Heart right ventricle (tissue), 16 donors: ENCODE results near the gene WDR41. TPM values are rescaled to one million over a fixed set of nuclear protein-coding genes. Genes with fewer than 3 reads are reported as not detected.

ENCODE experiments used
- ATAC-seq, 8 donors: fragments of 200-7000 bp; cut with Tn5 transposase; one replicate each; pipeline ENCODE4 v1.9.1; 2020; ENCODE audit warnings: mild to moderate bottlenecking in 8 of 8, moderate library complexity in 8 of 8, moderate number of reproducible peaks in 1 of 8
- DNase-seq, 2 donors: peaks; one replicate each; pipeline ENCODE4 v3.0.0-alpha.2; 2020
- H3K27ac ChIP-seq, 10 donors: fragments of 200-600 bp; sonication (generic) in 2 of 10; one replicate each; pipeline versions ENCODE4 v1.5.0 to v1.8.0; 2020 to 2022; ENCODE audit warnings: mild to moderate bottlenecking in 3 of 10
- H3K27me3 ChIP-seq, 7 donors: fragments of 200-600 bp; one replicate each; pipeline ENCODE4 v1.8.0; 2021 to 2022; ENCODE audit warnings: mild to moderate bottlenecking in 2 of 7
- H3K36me3 ChIP-seq, 9 donors: fragments of 200-600 bp; sonication (generic) in 1 of 9; one replicate each; pipeline versions ENCODE4 v1.5.0 to v1.8.0; 2020 to 2022; ENCODE audit warnings: mild to moderate bottlenecking in 2 of 9
- H3K4me1 ChIP-seq, 9 donors: fragments of 200-600 bp; sonication (generic) in 1 of 9; one replicate each; pipeline versions ENCODE4 v1.5.0 to v1.8.0; 2020 to 2022; ENCODE audit warnings: mild to moderate bottlenecking in 4 of 9
- H3K4me3 ChIP-seq, 10 donors: fragments of 200-600 bp; sonication (generic) in 2 of 10; one replicate each; pipeline versions ENCODE4 v1.5.0 to v1.8.0; 2020 to 2022; ENCODE audit warnings: mild to moderate bottlenecking in 7 of 10, moderate library complexity in 2 of 10
- H3K9me3 ChIP-seq, 11 donors: fragments of 200-600 bp in 10 of 11; sonication (generic) in 2 of 11; one replicate each; pipeline versions ENCODE4 v1.5.0 to v1.8.0; 2013 to 2022; ENCODE audit warnings: mild to moderate bottlenecking in 2 of 11, control low read depth in 1 of 11, moderate library complexity in 1 of 11
- CTCF ChIP-seq, 9 donors: fragments of 200-600 bp; sonication (generic) in 2 of 9; IDR thresholded peaks; one replicate each; pipeline versions ENCODE4 v1.5.0 to v1.8.0; 2021 to 2022; ENCODE audit warnings: antibody characterized with exemption in 9 of 9, mild to moderate bottlenecking in 5 of 9, moderate library complexity in 1 of 9
- WGBS, 2 donors: extraction: QIAGEN DNeasy Blood & Tissue Kit; methylation state at CpG; one replicate each; pipeline ENCODE4 v1.1.7; 2013; ENCODE audit warnings: inconsistent platforms in 1 of 2; 5-methylcytosine and 5-hydroxymethylcytosine counted together
- intact Hi-C, 10 donors: fragments of 100-400 bp; cut with DNase I; formaldehyde crosslinking; loops; one replicate each; pipeline versions ENCODE4 v1.11.1 to v1.14.2; 2022
- polyA plus RNA-seq, 2 donors: library from polyadenylated mRNA; stranded (reverse); fragments of 200-250 nt; gene quantifications; one replicate each; pipeline ENCODE4 v1.2.3, GENCODE V29; 2013
- total RNA-seq, 10 donors: library from RNA; stranded (reverse); fragmentation: NEBNext Ultra II Directional in 3 of 10; extraction: Animal tissue kit (Norgen Biotek cat#: 25700) in 3 of 10; gene quantifications; one replicate each; pipeline versions ENCODE4 v1.2.1 to v1.2.4, GENCODE V29; 2021 to 2023
- donor health status: Arrhythmogenic right ventricular cardiomyopathy.
- donor health status: ischemic (EF 13 %, LVEDD 7.1; RV severe dilation, severe dysfunction).
- donor health status: healthy with polysubstance abuse.
- donor health status: DM: no; HTN: yes; CAD: no.
- donor health status: DM: no; HTN: no; CAD: no.
- donor health status: ischemic (EF 25% LVEDD 6.9; RV normal size, moderate dysfunction).
- donor health status: ischemic (EF 25% LVEDD 5.7; RV mildly dilated, moderate dysfunction).
- donor health status: healthy.
- donor health status: DM: yes; HTN: yes; CAD: no.
- donor health status: Ischemic cardiomyopathy.
- donor health status: ischemic (EF 35%, LVEDD 5.7; RV mildly dilated, moderate dysfunction).
- donor health status: nonischemic (EF 11% LVEDD 7.7; RV severe dilation, severe dysfunction).
- donor health status: DM: yes; HTN: yes; CAD: no.
- donor health status: PGD.
- donor health status: ischemic (EF 29% LVEDD 5.4; RV normal size, mild dysfunction).
- donor health status: nonischemic (EF 23%, LVEDD 6.1; RV moderate dilation, normal function).

WDR41 gene
- total and polyA plus RNA-seq, 12 donors = 7.9 to 44.9 (median 31.8) TPM

- intact Hi-C loops = no loop called here
- Histone ChIP-seq H3K4me1 (peaks cover 0 to 6% (median 0%) of the 10 kb centered on the region in 9 donors), H3K36me3 (peaks cover 0 to 48% (median 7%) of the 10 kb centered on the region in 9 donors), H3K27ac (no peak overlapping the region), H3K4me3 (no peak overlapping the region), H3K9me3 (no peaks in the 10 kb centered on the region), H3K27me3 (no peaks in the 10 kb centered on the region)
- TF ChIP-seq CTCF (IDR thresholded peaks at IDR 0.05) = no peak
- 96 to 97% methylated on average over 5 of the region's 5 CpGs for WGBS, 2 donors
- DNase-seq (no peak), ATAC-seq (no peak)
These were observed 30.8 kb downstream of the WDR41 start for GRCh38 chr5:77461287-77461686.

GRCh38 chr5:77454123-77454522, 38.0 kb downstream of the WDR41 start:
- ATAC-seq (no peak), DNase-seq (no peak)
- Histone ChIP-seq H3K36me3 (peaks cover 0 to 68% (median 0%) of the 10 kb centered on the region in 9 donors), H3K4me1 (peaks cover 0 to 9% (median 6%) of the 10 kb centered on the region in 9 donors), H3K4me3 (no peak overlapping the region), H3K27me3 (no peaks in the 10 kb centered on the region), H3K9me3 (no peaks in the 10 kb centered on the region), H3K27ac (no peak overlapping the region)
- 87% methylated on average over 3 of the region's 3 CpGs for WGBS, 2 donors
- intact Hi-C loops = no loop called here
- no peak for TF ChIP-seq CTCF (IDR thresholded peaks at IDR 0.05)

- Histone ChIP-seq H3K27me3 (no peaks in the 10 kb centered on the region), H3K9me3 (peaks cover 0 to 5% (median 0%) of the 10 kb centered on the region in 11 donors), H3K27ac (no peak overlapping the region), H3K4me3 (no peak overlapping the region), H3K4me1 (peaks cover 0 to 12% (median 6%) of the 10 kb centered on the region in 9 donors), H3K36me3 (peaks cover 0 to 77% (median 10%) of the 10 kb centered on the region in 9 donors)
- DNase-seq (no peak), ATAC-seq (no peak)
- intact Hi-C loops = no loop called here
- TF ChIP-seq CTCF (IDR thresholded peaks at IDR 0.05) = no peak
- WGBS, 2 donors = 98 to 100% methylated on average over 1 of the region's 1 CpG
These were observed 39.8 kb downstream of the WDR41 start for GRCh38 chr5:77452351-77452750.

GRCh38 chr5:77449981-77450380, 42.1 kb downstream of the WDR41 start:
- peaks cover 0 to 91% (median 10%) of the 10 kb centered on the region in 9 donors for H3K36me3 ChIP-seq
- H3K4me1 ChIP-seq = peaks cover 0 to 12% (median 6%) of the 10 kb centered on the region in 9 donors
- H3K27me3 ChIP-seq = no peaks in the 10 kb centered on the region
- intact Hi-C loops = no loop called here
- no peak overlapping the region for H3K27ac ChIP-seq
- peaks cover 0 to 15% (median 0%) of the 10 kb centered on the region in 11 donors for H3K9me3 ChIP-seq
- DNase-seq (no peak), ATAC-seq (no peak)
- WGBS, 2 donors = 56 to 69% methylated on average over 2 of the region's 2 CpGs
- no peak for TF ChIP-seq CTCF (IDR thresholded peaks at IDR 0.05)
- H3K4me3 ChIP-seq = no peak overlapping the region
